Spleen (tissue), 7 donors: ENCODE measurements around the gene NACC1.

Source experiments
- POLR2A ChIP-seq, 3 donors: fragments of 450-650 bp; IDR thresholded peaks; one replicate each; pipeline ENCODE4 v1.5.1; 2017; ENCODE audit warnings: antibody characterized with exemption in 3 of 3, mild to moderate bottlenecking in 1 of 3
- POLR2AphosphoS5 ChIP-seq, 3 donors: sonication (generic); formaldehyde crosslinking; IDR thresholded peaks; one replicate each; pipeline ENCODE4 v1.5.1; 2017; ENCODE audit warnings: antibody characterized with exemption in 3 of 3
- TF ChIP-seq, protein P1 (sequence below), 11 experiments: fragments of 200-600 bp in 7 of 11; fragments of 450-650 bp in 4 of 11; sonication (generic) in 4 of 11; IDR thresholded peaks in 8 of 11; conservative IDR thresholded peaks in 3 of 11; 1 replicate in 7 of 11; 2 replicates in 4 of 11; pipeline versions ENCODE4 v1.4.0 to v1.8.0; 2016 to 2021; ENCODE audit warnings: antibody characterized with exemption in 11 of 11, inconsistent platforms in 4 of 11, mild to moderate bottlenecking in 1 of 11
- donor health status: DM: no; HTN: no; CAD: no; lungs with moderate emphysema.
- donor health status: DM: no; HTN: no; CAD: no.
- donor health status: DM: no; HTN: no; CAD: no.

DNA sequence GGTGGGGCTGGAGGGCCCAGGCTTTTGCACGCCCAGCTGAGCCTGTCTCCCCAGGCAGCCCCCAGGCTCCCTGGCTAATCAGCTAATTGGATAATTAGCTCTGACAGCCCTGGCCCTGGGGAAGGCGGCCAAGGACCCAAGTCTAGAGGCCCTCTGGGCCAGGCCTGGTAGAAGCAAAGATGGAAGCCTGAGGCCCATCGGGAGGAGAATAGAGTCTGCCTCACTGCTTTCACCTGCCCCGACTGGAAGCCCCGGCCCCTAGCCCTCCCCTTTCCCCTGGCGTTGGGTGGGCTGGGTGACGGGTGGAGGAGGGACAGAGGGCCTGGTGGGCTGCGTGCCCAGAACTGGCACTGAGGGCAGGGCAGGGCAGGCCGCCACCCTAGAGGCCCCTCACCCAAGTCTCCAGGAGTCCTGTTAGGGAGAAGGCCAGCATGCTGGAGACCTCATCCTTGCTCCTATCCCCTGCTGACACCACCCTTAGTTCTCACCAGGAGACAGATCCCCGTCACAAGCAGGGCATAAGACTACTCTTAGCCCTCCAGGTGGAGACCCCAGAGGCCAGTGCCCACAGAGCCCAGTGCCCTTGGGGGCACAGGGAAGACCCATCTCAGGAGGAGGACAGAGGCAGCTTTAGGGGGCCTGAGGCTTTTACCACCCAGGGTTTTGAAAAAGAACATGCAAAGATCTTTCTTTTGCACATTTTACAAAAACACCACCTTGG lies 27.4 kb upstream of the NACC1 start:
- TF ChIP-seq POLR2AphosphoS5 (IDR thresholded peaks at IDR 0.05) (no peak), POLR2A (IDR thresholded peaks at IDR 0.05) (no peak)
- TF ChIP-seq, protein P1, sequence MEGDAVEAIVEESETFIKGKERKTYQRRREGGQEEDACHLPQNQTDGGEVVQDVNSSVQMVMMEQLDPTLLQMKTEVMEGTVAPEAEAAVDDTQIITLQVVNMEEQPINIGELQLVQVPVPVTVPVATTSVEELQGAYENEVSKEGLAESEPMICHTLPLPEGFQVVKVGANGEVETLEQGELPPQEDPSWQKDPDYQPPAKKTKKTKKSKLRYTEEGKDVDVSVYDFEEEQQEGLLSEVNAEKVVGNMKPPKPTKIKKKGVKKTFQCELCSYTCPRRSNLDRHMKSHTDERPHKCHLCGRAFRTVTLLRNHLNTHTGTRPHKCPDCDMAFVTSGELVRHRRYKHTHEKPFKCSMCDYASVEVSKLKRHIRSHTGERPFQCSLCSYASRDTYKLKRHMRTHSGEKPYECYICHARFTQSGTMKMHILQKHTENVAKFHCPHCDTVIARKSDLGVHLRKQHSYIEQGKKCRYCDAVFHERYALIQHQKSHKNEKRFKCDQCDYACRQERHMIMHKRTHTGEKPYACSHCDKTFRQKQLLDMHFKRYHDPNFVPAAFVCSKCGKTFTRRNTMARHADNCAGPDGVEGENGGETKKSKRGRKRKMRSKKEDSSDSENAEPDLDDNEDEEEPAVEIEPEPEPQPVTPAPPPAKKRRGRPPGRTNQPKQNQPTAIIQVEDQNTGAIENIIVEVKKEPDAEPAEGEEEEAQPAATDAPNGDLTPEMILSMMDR (IDR thresholded peaks at IDR 0.05 in 8 of 11, conservative IDR thresholded peaks at IDR 0.05 in 3 of 11), result no peak
